HepG2 (cell line): ENCODE results near the gene LYRM7. TPM values are rescaled to one million over a fixed set of nuclear protein-coding genes. Genes with fewer than 3 reads are reported as not detected.

ENCODE experiments used
- CREB1 ChIP-seq, 2 experiments: fragments of 450-650 bp in 1 of 2; IDR thresholded peaks; 2 replicates each; pipeline ENCODE4 v1.6.1; 2016 to 2017; ENCODE audit warnings: control low read depth in 1 of 2, mild to moderate bottlenecking in 1 of 2, missing compliant biosample characterization in 1 of 2, missing genetic modification characterization in 1 of 2
- FLYWCH1 ChIP-seq: sonication (generic); formaldehyde crosslinking; IDR thresholded peaks from 2 replicates; pipeline ENCODE4 v1.8.1; 2023; ENCODE audit warnings: mild to moderate bottlenecking, missing genetic modification reagents
- NAIF1 ChIP-seq: sonication (generic); formaldehyde crosslinking; IDR thresholded peaks from 2 replicates; pipeline ENCODE4 v1.5.0; 2020; ENCODE audit warnings: mild to moderate bottlenecking, missing genetic modification reagents, borderline replicate concordance
- PAXIP1 ChIP-seq: sonication (generic); formaldehyde crosslinking; conservative IDR thresholded peaks from 2 replicates; pipeline ENCODE4 v1.4.0; 2020; ENCODE audit warnings: mild to moderate bottlenecking, missing genetic modification reagents, moderate library complexity
- SMYD3 ChIP-seq: sonication (generic); formaldehyde crosslinking; IDR thresholded peaks from 2 replicates; pipeline ENCODE4 v1.8.1; 2023; ENCODE audit warnings: mild to moderate bottlenecking, missing genetic modification reagents
- STAT5B ChIP-seq: sonication (generic); formaldehyde crosslinking; IDR thresholded peaks from 2 replicates; pipeline ENCODE4 v1.4.0; 2020; ENCODE audit warnings: missing genetic modification reagents
- TBP ChIP-seq: sonication (generic); formaldehyde crosslinking; IDR thresholded peaks from 2 replicates; pipeline ENCODE4 v1.5.0; 2020; ENCODE audit warnings: missing genetic modification reagents
- TFE3 ChIP-seq: IDR thresholded peaks from 2 replicates; pipeline ENCODE4 v1.6.1; 2016
- ZBTB20 ChIP-seq: sonication (generic); formaldehyde crosslinking; IDR thresholded peaks from 2 replicates; pipeline ENCODE4 v1.8.1; 2023; ENCODE audit warnings: missing genetic modification reagents, low read depth, mild to moderate bottlenecking, borderline replicate concordance
- ZNF292 ChIP-seq: sonication (generic); formaldehyde crosslinking; IDR thresholded peaks from 2 replicates; pipeline ENCODE4 v1.8.1; 2022; ENCODE audit warnings: mild to moderate bottlenecking, low read depth, missing genetic modification reagents, borderline replicate concordance
- ZNF350 ChIP-seq: sonication (generic); formaldehyde crosslinking; IDR thresholded peaks from 2 replicates; pipeline ENCODE4 v1.4.0; 2020; ENCODE audit warnings: mild to moderate bottlenecking, low read depth, missing genetic modification reagents, borderline replicate concordance
- ZNF451 ChIP-seq: sonication (generic); formaldehyde crosslinking; IDR thresholded peaks from 2 replicates; pipeline ENCODE4 v1.5.0; 2020; ENCODE audit warnings: mild to moderate bottlenecking, missing genetic modification reagents
- ZNF816 ChIP-seq: sonication (generic); formaldehyde crosslinking; IDR thresholded peaks from 2 replicates; pipeline ENCODE4 v1.8.0; 2022; ENCODE audit warnings: missing genetic modification reagents, mild to moderate bottlenecking, borderline replicate concordance
- polyA plus RNA-seq, 8 experiments: library from polyadenylated mRNA; depleted of rRNA in 3 of 8; stranded (reverse) in 7 of 8; unstranded in 1 of 8; fragments of >200 nt; fragmentation: Illumina TruSeq in 4 of 8; extraction: Trizol in 4 of 8; gene quantifications; 2 replicates each; pipeline versions ENCODE4 v1.2.1 to v1.2.3, GENCODE V29; 2011 to 2016; ENCODE audit warnings: low read depth in 4 of 8, missing spikeins in 1 of 8, mixed read lengths in 1 of 8; ENCODE audit not compliant: insufficient read depth in 1 of 8
- total RNA-seq, 5 experiments: library from RNA; depleted of rRNA; stranded (reverse); fragments of >200 nt; fragmentation: Illumina TruSeq; extraction: Trizol; gene quantifications; 2 replicates each; pipeline ENCODE4 v1.2.3, GENCODE V29; 2016; ENCODE audit warnings: low read depth in 1 of 5
- TF ChIP-seq, protein P1 (sequence below): sonication (generic); formaldehyde crosslinking; IDR thresholded peaks from 2 replicates; pipeline ENCODE4 v1.4.0; 2020; ENCODE audit warnings: missing genetic modification reagents

LYRM7 gene
- total and polyA plus RNA-seq, 2 of the 13 experiments (the other 11 are each of a cell fraction or from before 2014, with no cell fraction given): 3.0 to 5.5 TPM

DNA sequence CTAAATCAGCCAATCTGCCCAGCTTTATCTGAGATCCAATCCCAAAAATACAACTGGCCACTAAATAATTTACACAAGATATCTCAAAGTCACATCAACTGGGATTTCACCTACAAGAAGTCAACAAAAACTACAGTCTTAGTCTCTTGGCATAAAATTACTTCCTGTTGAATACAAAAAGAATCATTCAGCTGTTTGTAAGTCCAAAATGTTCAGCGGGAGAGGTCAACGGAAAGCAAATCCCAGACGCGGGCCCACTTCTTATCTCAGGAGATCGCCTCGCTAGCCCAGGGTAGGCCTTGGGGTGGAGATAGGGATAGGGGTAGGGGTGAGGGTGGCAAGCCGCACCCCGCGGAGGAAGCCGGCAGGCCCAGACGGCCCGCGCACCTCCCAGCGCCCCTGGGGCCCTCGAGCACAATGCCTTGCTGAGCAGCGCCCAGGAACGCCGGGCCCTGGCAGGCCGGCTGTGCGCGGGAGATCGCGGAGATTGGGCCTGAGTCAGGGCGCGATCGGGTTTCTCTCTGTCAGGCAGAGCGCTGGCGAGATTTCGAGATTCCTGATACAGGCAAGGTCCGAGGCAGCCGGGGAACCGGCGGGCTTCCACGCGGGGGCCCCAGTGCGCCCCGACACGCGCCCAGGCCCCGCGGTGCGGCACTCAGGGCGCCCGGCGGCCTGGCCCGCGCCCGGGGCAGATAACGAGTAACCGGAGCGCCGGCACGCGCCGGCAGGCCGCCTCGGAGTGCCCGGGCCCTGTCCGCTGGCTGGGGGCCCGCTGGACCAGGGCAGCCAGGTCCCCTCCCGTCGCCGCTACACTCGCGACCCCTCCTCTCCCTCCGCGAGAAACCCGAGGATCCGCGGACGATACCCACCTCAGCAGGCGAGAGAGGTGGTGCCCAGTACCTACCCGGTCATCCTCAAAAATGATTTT, 6.3 kb upstream of the LYRM7 start (continued):
- TF ChIP-seq CREB1 (IDR thresholded peaks at IDR 0.05) (no peak), CREB1 (CRISPR knock-in tag; IDR thresholded peaks at IDR 0.05) (no peak), ZNF292 (no peak), ZBTB20 (CRISPR knock-in tag) (no peak), FLYWCH1 (CRISPR knock-in tag) (no peak), ZNF350 (CRISPR knock-in tag) (no peak; the same call in 1 of the 2 replicates), STAT5B (CRISPR knock-in tag) (no peak), NAIF1 (no peak), ZNF451 (peak; percentile 63; the same call in 1 of the 2 replicates), SMYD3 (CRISPR knock-in tag) (no peak), PAXIP1 (CRISPR knock-in tag) (no peak), ZNF816 (CRISPR knock-in tag) (peak; percentile 89), TFE3 (CRISPR knock-in tag) (no peak), TBP (CRISPR knock-in tag) (no peak)
- TF ChIP-seq, protein P1, sequence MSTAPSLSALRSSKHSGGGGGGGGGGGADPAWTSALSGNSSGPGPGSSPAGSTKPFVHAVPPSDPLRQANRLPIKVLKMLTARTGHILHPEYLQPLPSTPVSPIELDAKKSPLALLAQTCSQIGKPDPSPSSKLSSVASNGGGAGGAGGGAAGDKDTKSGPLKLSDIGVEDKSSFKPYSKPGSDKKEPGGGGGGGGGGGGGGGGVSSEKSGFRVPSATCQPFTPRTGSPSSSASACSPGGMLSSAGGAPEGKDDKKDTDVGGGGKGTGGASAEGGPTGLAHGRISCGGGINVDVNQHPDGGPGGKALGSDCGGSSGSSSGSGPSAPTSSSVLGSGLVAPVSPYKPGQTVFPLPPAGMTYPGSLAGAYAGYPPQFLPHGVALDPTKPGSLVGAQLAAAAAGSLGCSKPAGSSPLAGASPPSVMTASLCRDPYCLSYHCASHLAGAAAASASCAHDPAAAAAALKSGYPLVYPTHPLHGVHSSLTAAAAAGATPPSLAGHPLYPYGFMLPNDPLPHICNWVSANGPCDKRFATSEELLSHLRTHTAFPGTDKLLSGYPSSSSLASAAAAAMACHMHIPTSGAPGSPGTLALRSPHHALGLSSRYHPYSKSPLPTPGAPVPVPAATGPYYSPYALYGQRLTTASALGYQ: peak; percentile 55; the same call in 1 of the 2 replicates
